Activated CD8-positive, alpha-beta memory T cell treated with anti-CD3 and anti-CD28 coated beads, Interleukin-2, amount 50 U/mL, for 24 hours (primary cell): Measurements from ENCODE around the gene P2RX2.
"Not testable (repeated sequence)": the region's sequence is repeated elsewhere in the genome, so short reads cannot be mapped to it uniquely, and the experiment has no call there.

ENCODE experiments used
- DNase-seq: peaks from one replicate; pipeline ENCODE4 v3.0.0-alpha.2; 2020; ENCODE audit errors: extremely low read depth

P2RX2 gene

DNA sequence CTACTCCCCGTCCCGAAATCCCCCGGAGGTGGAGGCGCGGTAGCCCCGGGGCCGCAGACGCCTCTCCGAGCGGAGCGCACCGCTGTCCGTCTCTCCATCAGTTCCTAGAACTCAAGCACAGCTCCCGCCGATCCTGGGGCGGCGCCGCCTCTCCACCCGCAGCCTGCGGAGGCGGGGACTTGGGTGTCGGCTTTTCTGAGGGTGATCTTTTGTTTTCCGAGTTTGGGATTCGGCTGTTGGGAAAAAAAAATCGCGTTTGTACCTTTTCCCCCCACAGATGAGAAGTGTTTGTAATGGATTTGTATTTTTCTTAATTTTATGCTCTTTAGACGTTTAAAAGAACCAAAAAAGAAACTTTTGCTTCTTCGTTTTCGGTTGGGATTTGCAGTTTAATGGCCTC lies 34.8 kb upstream of the P2RX2 start:
- DNase-seq: no peak

GRCh38 chr12:132584429-132584828 lies 34.1 kb upstream of the P2RX2 start:
- DNase-seq: no peak

- DNase-seq: no peak
Measured at GRCh38 chr12:132585177-132585576, 33.4 kb upstream of the P2RX2 start.

DNA sequence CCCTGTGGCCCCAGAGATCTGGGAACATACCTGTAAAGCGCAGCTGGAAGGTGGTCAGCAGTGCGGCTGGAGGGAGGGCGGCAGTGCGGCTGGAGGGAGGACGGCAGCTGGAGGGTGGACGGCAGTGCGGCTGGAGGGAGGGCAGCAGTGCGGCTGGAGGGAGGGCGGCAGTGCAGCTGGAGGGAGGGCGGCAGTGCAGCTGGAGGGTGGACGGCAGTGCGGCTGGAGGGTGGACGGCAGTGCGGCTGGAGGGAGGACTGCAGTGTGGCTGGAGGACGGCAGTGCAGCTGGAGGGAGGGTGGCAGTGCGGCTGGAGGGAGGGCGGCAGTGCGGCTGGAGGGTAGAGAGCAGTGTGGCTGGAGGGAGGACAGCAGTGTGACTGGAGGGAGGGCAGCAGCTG lies 31.6 kb upstream of the P2RX2 start:
- no peak for DNase-seq

DNA sequence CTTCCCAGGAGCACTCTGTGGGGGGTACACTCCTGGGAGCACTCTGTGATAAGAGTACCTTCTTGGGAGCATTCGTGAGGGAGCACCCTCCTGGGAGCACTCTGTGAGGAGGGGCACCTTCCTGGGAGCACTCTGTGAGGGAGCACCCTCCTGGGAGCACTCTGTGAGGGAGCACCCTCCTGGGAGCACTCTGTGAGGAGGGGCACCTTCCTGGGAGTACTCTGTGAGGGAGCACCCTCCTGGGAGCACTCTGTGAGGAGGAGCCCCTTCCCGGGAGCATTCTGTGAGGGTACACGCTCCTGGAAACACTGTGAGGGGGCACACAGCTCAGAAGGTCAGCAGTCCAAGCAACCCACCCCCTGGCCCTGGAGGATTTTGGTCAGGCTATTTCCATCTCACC lies 30.8 kb upstream of the P2RX2 start:
- no peak for DNase-seq

- no peak for DNase-seq
Measured at GRCh38 chr12:132588319-132588718, 30.3 kb upstream of the P2RX2 start.

GRCh38 chr12:132588821-132589669 lies 29.5 kb upstream of the P2RX2 start:
- no peak for DNase-seq

- no peak for DNase-seq
Measured at GRCh38 chr12:132591107-132591935, 27.3 kb upstream of the P2RX2 start.

DNA sequence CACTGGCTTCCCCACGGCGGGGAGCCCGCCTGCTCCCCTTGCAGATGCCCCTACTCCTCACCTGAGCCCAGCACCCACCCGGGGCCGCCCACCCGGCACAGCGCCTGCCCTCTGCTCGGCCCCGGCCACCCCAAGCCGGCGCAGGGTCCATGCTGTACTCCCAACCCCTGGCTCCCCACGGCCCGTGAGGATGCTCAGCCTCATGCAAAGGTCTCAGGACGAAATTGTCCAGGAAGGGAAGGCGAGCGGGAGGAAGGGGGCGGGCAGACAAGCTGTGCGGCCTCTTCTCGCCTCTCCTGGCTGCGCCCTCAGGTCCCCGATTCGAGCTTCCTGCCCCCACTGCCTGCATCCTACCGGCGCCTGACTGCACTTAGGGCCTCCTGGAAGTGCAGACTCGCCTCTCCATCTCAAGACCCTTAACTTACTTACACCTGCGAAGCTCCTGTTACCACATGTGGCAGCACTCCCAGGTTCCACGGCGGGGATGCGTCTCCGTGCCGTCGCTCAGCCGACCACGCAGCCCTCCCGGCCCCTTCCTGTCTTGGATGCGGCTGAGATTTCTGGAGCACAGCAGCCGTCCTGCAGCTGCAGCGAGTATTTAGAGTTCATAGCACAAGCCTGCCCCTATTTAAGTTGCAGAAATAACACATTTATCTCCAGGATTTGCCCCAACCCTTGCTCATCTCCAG lies 26.1 kb upstream of the P2RX2 start:
- no peak for DNase-seq

DNA sequence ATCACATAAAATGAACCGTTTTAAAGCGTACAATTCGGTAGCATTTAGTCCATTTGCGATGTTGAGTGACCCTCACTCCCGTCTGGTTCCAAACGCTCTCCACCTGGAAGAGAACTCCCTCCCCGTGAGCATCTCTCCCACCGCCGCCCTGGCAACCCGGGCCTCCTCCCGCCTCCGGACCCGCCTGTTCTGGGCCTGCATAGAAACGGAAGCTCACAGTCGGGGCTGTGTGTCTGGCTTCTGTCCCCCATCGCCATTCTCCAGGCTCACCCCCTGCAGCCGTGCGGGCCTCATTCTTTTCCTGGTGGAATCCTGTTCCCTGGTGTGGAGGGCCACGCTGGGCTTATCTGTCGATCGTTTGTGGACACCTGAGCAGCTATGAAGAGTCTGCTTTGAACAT lies 25.5 kb upstream of the P2RX2 start:
- DNase-seq: no peak

- DNase-seq: no peak
Measured at GRCh38 chr12:132593521-132593920, 25.1 kb upstream of the P2RX2 start.

- no peak for DNase-seq
Measured at GRCh38 chr12:132593938-132594358, 24.6 kb upstream of the P2RX2 start.

DNA sequence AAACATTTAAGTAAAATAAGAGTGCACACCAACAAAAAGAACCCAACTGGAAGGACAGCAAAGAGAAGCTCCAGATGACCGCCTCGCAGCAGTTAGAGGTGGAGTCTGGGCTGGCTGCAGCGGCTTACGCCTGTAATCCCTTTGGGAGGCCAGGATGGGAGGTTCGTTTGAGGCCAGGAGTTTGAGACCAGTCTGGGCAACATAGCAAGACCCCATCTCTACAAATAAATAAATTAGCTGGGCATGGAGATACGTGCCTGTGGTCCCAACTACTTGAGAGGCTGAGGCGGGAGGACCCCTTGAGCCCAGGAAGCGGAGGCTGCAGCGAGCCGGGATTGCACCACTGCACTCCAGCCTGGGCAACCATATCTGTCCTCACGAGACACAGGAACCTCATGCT lies 23.4 kb upstream of the P2RX2 start:
- DNase-seq: no peak

DNA sequence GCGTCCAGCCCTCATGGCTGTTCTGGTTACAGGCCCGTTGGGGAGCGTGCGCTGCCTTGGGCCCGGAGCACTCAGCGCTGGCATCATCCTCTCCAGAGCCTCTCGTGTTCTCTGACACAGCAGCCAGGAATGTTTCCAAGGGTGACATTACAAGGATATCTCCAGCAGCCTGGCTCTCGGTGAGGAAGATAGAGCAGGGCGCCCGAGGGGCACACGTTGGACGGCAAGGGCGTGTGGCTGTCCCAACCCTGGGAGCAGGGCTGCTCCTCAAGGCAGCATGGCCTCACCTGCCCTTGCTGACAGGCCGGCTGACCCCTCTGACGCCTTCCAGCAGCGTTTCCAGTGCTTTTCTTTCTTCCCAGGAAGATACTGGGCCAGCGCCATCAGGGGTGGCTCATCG lies 22.6 kb upstream of the P2RX2 start:
- DNase-seq: no peak

GRCh38 chr12:132597333-132598316 lies 21.0 kb upstream of the P2RX2 start:
- no peak for DNase-seq

GRCh38 chr12:132599502-132599901 lies 19.1 kb upstream of the P2RX2 start:
- not testable (repeated sequence) for DNase-seq

GRCh38 chr12:132600048-132601032 lies 18.2 kb upstream of the P2RX2 start:
- DNase-seq: no peak

- no peak for DNase-seq
Measured at GRCh38 chr12:132601171-132601883, 17.2 kb upstream of the P2RX2 start.

- DNase-seq: no peak
Measured at GRCh38 chr12:132602572-132603239, 15.9 kb upstream of the P2RX2 start.
